GM20431 (cell line): Measurements from ENCODE around the gene MTNR1A.

Experiments
- in situ Hi-C: fragments of 300-500 bp; cut with MseI, MboI; formaldehyde crosslinking; loops from one replicate; pipeline ENCODE4 v1.15.0; 2020; ENCODE audit warnings: low sequenced_read_pairs; ENCODE audit not compliant: unreplicated experiment

Gene MTNR1A

DNA sequence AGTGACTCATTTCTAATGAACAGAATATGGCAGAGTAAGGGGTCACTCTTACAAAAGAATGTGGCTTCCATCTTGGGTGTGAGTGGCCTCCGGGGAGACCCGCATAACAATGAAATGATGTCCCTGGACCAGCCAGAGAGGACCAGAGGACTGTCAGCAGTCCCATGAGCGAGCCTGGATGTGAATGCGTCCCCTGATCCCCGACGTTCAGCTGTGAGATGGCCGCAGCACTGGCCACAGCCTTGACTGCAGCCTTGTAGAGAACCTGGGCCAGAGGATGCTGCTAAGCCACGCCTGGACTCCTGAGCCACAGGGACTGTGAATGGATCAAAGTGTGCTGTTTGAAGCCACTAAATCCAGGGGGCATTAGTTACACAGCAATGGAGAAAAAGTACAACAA is 53.8 kb downstream of the MTNR1A start:
- in situ Hi-C loops = no loop called here

DNA sequence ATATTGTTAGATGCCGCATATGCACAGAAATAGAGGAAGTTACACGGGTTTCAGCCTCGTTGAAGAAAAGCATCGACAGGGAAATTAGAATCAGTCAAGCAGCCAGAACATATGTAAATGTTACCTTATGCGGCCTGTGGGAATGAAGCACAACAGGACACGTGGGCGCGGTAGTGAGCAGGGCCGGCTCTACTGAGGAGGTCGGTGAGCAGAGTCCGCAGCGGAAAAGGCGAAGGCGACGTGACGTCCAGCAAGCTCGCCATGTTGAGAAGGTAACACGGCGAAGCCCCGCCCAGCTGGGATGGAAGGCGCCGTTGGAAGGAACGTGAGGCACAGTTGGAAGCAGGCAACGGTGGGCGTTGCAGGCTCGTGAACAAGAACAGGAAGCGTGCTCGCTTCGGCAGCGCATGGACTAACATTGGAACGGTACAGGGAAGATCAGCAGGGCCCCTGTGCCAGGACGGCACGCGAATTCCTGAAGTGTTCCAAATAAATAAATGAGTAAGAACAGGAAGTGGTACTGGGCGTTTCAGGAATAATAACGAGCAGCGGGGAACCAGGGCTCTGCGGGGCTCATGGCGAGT is 54.6 kb downstream of the MTNR1A start:
- in situ Hi-C loops = no loop called here

GRCh38 chr4:186499467-186499866 is 55.9 kb downstream of the MTNR1A start:
- in situ Hi-C loops = no loop called here

- in situ Hi-C loops = no loop called here
These were observed 58.3 kb downstream of the MTNR1A start for GRCh38 chr4:186497043-186497442.

DNA sequence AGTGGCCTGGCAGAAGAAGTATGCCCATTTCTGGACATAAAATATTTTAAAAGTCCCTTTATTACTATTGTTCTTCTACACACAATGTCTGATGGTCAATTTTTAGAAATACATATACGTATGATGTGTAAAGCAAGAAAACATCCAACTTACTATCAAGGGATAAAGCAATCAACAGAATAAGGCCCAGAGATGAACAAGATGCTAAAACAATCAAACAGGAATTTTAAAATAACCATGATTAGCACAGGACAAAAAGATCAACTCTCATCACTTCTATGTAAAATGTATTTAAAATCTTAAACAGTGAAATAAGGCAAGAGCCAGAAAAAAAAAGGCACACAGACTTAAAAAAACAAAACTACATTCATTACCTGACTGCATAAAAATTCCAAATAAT is 60.9 kb downstream of the MTNR1A start:
- in situ Hi-C loops = no loop called here

GRCh38 chr4:186487726-186488125 is 67.6 kb downstream of the MTNR1A start:
- in situ Hi-C loops = no loop called here

DNA sequence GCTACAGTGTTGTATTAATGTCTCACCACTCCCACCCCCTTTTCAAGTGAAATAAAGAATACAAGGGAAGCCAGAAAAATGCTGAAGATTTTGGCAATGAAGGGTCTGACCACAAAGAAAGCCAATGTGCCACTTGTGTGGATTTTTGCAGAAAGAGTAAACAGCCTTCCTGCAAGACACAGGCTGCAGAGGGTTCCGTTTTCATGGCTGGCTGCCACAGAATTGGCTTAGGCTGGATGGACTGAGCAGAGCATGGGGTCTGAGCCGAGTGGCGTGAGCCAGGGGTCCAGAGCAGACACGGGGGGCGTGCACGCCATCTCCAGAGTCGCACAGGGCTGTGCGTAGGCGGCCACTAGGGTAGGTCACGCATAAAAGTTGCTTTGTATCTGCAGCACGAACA is 69.2 kb downstream of the MTNR1A start:
- in situ Hi-C loops = no loop called here

DNA sequence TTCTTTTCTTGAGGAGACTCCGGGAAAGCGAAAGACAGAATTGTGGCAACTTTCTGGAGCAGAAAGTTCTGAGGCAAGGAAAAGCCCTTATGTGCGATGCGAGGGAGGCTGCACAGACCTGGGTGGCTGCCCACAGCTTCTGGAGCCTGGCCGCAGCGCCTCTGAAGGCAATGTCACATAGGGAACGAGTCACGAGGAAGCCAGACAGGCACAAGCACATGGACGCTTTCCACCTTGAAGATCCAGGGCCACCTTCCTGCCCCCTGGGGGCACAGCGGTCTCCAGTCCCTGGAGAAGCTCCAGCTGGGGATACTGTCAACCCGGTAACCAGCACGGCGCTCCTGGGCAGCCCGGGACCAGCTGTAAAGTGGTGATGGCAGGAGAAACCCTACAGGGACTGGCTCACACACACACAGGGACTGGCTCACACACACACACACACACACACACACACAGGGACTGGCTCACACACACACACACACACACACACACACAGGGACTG is 69.8 kb downstream of the MTNR1A start:
- in situ Hi-C loops = no loop called here

DNA sequence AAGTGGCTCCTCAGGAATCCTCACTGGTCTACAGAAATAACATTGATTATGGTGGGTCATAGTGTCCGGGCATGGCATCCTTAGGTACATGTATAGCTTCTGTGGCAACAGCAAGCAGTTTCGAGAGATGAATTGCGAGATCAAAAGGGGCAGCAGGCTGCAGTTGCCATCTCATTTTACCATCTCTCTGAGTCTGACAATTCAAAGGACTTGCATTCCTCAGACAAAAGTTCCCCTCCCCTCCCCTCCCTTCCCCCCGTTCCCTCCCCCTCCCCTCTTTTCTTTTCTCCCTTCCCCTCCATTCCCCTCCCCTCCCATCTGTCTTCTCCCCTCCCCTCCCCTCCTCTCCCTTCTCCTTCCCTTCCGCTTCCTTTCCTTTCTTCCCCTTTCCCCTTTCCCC is 70.2 kb downstream of the MTNR1A start:
- in situ Hi-C loops = no loop called here

DNA sequence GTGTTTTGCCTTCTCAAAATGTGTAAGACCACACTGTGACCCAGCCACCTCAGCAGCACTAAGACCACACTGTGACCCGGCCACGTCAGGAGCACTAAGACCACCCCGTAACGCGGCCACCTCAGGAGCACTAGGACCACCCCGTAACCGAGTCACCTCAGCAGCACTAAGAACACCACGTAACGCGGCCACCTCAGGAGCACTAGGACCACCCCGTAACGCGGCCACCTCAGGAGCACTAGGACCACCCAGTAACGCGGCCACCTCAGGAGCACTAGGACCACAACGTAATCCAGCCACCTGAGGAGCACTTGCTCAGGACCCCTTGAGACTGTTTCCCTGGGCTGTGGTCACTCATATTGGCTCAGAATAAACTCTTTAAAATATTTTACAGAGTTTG is 71.7 kb downstream of the MTNR1A start:
- in situ Hi-C loops = no loop called here
